GM21360 (cell line): ENCODE data around the gene NAV2.

Experiments used
- ATAC-seq: cut with Tn5 transposase; IDR thresholded peaks from one replicate; pipeline ENCODE4 v1.9.1; 2021; ENCODE audit warnings: mild to moderate bottlenecking, moderate library complexity; ENCODE audit not compliant: unreplicated experiment

Gene NAV2

GRCh38 chr11:20047006-20047768 lies 334.6 kb downstream of the NAV2 start:
- ATAC-seq, result no peak

- no peak for ATAC-seq
Observed at GRCh38 chr11:20047769-20048154, 335.1 kb downstream of the NAV2 start.

- no peak for ATAC-seq
Observed at GRCh38 chr11:20048246-20048645, 335.6 kb downstream of the NAV2 start.

GRCh38 chr11:20048707-20049106 lies 336.1 kb downstream of the NAV2 start:
- ATAC-seq, result no peak

- no peak for ATAC-seq
Observed at GRCh38 chr11:20049231-20049630, 336.6 kb downstream of the NAV2 start.

GRCh38 chr11:20050048-20050447 lies 337.4 kb downstream of the NAV2 start:
- ATAC-seq, result no peak

GRCh38 chr11:20050551-20051333 lies 338.1 kb downstream of the NAV2 start:
- ATAC-seq, result no peak

GRCh38 chr11:20051469-20052399 lies 339.1 kb downstream of the NAV2 start:
- no peak for ATAC-seq

- no peak for ATAC-seq
Observed at GRCh38 chr11:20053572-20053971, 340.9 kb downstream of the NAV2 start.

- ATAC-seq, result no peak
Observed at GRCh38 chr11:20054584-20054983, 341.9 kb downstream of the NAV2 start.

GRCh38 chr11:20055312-20055711 lies 342.7 kb downstream of the NAV2 start:
- no peak for ATAC-seq

GRCh38 chr11:20056109-20056949 lies 343.7 kb downstream of the NAV2 start:
- no peak for ATAC-seq

- ATAC-seq, result no peak
Observed at GRCh38 chr11:20056950-20057943, 344.6 kb downstream of the NAV2 start.

- ATAC-seq, result no peak
Observed at GRCh38 chr11:20058749-20059458, 346.3 kb downstream of the NAV2 start.

- ATAC-seq, result no peak
Observed at GRCh38 chr11:20059587-20060021, 347.0 kb downstream of the NAV2 start.

GRCh38 chr11:20060181-20060580 lies 347.5 kb downstream of the NAV2 start:
- no peak for ATAC-seq

GRCh38 chr11:20060647-20061205 lies 348.1 kb downstream of the NAV2 start:
- no peak for ATAC-seq

GRCh38 chr11:20061776-20062175 lies 349.1 kb downstream of the NAV2 start:
- ATAC-seq, result no peak
